Stimulated activated naive CD4-positive, alpha-beta T cell (primary cell): ENCODE results near the gene C11orf21.

Experiments used
- DNase-seq, 6 experiments: peaks; one replicate each; lab custom pipeline; 2025; lab: John Stamatoyannopoulos, UW

The C11orf21 gene

DNA sequence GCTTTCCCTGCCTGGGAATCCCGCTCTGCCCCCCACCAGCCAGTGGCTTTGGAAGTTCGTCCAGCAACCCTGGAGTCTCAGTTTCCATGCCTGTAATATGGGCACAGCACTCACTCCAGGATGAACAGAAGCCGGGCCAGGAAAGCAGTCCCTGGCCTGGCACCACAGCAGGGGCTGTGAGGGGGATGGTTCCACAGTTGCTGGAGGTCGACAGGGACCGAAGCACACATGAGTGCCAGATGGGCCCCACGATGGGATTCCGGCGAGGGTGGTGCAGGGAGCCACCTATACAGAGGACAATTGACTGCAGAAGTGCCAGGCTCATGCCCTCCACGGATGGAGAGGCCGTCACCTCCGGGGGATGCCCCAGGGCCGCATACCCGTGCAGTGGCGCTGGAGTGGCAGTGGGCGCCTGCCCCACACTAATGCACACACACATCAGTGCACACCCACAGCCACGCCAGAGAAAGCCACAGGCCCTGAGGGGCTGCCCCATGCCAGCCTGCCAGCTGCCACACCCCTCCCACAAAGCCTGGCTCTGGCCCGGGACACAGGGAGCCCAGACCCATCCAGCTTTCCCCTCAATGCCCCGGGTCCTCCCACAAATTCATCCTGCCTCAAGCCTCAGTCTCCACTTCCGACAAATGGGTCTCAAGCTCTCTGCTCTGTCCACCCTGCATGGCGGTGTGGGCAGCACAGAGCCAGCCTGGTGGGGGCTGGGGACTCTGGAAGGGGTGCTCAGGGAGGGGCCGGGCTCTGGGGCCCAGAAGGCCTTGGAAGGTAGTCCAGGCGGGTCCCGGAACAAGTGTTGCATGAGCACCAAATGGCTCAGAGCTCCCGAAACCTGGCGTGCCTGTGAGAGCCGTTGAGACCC is 41.0 kb downstream of the C11orf21 start:
- no peak for DNase-seq

DNA sequence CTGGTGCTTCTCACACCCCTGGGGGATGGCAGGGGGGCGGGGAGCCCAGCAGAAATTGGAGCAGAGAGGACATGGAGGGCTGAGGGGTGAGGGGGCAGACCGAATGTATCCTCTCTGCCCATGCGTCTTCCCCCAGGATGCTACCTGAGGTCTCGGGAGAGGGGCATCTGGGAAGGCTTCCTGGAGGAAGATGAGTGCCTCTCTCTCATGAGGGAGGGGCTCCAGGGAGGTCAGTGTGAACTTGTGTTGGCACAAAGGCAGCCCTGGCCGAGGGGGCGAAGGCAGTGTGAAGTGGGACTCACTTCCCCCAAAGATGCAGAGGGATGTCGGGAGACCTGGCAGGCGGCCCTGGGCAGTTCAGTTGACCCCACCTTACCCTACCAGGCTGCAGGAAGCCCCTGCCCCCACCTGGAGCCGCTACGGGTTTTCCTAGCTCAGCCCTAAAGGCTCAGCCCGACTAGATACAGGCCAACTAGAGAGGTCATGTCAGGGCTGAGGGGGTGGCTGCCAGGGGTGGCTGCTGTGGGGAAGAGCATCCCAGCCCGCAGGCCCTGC is 41.7 kb downstream of the C11orf21 start:
- no peak for DNase-seq

DNA sequence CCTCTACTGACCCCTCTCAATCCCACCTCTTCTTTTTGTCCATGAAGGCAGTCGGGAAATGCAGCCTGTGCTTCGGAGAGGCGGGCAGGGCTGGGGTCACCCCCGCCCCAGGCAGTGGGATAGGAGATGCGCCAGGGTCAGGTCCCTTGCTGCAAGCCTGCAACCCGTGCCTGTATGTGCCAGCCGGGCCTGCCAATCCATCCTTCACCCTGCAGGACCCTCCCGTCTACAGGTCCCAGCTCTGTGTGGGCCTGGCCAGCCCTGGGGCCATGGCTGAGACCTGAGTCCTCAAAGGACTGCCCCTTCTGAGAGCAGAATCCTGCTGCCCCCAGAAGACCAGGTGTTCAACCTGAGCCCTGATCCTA is 42.3 kb downstream of the C11orf21 start:
- no peak for DNase-seq

DNA sequence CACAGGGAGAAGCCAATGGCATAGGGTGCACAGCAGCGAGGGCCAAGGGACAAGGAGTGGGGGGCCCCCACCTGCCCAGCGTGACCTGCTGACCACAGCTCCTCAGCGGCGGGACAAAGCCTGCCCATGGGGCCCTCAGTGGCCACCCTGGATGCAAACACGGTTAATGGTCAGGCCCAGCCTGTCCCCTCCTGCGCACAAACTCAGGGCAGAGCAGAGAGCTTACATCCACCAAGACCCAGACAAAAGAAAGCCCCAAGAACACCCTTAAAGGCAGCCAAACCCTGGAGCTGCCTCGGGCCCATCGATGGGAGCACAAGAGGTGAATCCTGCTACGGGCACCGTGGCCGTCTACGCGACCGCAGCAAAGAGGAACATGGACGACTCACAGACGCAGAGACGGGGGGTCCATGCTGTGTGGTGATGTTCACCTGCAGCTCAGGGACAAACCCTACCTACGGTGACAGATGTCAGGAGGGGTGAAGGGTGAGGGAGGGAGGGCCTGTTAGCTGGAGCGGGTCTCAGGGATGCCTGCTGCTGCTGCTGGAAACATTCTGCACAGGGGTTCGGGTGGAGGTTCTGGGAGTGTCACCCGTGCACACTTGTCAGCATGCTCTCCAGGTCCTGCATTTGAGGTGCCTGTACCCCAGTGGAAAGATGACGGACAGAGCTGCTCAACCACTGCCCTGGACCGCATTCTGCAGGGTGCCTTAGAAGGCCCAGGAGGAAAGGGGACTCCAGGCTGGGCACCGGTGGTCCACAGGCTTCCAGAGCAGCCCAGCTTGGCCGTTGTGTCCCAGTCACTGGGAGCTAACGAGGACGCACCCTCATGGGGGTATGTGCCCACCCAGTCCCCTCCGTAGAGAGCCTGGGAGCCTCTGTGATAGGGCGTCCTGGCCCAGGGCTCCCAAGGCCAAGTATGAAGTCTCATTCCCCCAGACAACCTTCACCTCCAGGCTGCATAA is 42.9 kb downstream of the C11orf21 start:
- DNase-seq, result no peak

DNA sequence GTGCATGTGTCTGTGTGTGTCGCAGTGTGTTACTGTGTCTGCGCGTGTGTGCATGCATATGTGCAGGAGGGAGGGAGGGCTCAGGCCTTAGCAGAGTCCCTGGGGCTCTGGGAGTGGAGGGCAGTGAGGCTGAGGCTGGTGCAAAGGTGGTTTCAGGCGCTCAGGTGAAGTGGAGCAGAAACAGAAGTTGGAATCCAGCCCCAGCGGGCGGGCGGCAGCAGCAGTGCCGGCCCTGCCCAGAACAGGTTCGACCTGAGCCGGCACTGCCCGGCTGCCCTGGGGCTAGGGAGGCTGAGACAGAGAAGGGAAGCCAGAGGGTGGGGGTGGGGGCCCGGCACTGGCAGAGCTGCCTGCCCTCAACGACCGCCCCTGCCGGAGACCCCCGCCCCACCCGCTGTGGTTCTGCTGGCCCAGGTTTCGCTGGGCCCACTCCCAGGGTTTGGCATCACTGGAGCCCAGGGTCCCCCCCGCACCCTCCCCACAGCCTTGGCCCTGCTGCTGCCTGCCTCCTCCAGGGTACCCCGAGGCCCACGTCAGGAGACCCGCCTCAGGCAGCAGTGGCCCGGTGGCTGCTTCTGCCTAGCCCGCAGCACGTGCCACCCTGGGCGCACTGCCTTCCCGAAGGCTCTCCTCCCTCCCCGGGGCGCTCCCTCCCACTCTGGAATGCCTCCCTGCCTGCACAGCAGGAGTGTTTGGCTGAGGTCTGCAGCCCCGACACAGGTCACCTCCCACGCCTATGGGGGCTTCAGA is 44.6 kb downstream of the C11orf21 start:
- DNase-seq, result no peak

DNA sequence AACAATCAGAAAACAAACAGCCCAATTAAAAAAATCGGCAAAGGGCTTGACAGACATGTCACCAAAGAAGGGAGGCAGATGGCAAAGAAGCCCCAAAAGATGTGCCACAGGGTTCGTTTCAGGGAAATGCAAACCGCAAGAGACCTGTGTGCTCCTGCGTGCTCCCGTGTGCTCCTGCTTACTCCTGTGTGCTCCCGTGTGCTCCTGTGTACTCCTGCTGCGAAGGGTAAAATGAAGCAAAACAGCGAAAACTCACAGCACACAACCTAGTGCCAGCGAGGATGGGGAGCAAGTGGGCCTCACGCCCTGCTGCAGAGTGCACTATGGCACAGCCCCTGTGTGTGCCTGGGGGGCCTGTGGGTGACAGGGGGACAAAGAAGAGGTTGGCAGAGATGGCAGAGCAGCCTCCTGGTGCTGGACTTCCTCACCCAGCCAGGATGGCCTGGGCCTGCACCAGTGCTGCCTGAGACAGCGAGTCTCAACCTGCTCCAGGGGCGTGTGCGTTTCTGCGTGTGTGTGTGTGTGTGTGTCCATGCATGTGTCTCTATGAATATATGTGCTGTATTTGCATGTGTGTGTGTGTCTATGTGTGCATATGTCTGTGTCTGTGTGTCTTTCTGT is 45.3 kb downstream of the C11orf21 start:
- no peak for DNase-seq

DNA sequence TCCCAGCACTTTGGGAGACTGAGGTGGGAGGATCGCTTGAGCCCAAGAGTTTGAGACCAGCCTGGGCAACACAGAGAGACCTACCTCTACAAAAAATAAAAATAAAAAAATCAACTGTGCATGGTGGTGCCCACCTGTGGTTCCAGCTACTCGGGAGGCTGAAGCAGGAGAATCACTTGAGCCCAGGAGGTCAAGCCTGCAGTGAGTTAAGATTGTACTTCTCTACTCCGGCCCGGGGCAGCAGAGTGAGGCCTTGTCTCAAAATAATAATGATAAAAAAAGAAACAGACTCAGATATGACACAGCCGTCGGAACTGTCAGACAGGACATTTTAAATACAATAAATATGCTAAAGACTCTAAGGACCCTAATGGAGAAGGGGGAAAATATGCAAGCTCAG is 49.7 kb downstream of the C11orf21 start:
- DNase-seq, result no peak

DNA sequence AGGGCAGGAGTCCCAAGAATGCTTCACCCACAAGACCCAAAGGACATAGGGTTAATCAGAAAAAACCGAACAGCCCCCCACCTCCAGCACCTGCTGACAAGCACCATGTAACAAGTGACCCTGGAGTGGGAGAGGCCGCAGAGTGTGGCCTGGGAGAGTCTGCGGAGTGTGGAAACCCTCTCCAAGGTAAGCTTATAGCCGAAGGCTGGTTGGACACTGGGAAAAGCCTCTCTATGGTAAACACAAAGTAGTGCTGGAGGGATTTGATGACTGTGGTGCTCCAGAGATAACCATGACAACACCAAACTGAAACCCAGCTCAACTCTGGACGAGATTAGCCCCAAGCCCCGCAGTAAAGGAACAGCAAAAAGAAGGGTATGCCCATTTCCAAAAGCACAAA is 50.6 kb downstream of the C11orf21 start:
- DNase-seq, result no peak

DNA sequence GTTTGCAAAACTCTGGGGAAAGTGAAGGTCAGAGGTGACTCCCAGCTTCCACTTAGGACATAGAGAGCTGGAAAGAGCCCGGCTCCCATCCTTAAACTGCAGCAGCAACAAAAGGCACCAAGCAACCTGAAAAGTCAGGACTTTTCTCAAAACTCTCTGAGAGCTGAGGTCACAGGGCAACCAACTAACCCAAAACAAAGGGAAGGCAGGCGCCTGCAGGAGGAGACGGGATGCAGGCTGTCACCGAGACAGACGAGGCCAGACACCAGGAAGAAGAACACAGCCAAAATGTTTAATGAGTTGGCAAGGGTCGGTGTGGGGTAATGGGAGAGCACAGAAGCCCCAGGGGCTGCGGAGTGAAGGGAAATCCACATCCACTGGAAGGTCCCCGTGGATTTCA is 51.2 kb downstream of the C11orf21 start:
- no peak for DNase-seq

DNA sequence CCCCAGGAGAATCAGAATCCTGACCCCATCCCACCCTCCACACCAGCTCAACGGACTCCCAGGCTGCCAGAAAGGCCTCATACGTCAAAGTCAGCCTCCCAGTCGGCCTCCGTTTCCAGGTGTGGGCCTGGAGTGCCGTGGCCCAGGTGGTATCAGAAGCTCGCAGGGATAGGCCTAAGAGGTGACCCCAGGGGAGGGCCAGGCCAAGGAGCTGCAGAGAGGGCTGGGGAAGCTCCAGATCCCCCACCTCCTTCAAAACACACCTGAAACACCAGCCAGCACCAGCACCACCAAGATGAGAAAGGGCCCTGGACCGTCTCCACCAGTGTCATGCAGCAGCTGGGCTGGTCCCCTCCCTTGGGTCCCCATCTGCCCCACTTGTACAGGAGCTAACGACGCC is 51.7 kb downstream of the C11orf21 start:
- DNase-seq, result no peak

DNA sequence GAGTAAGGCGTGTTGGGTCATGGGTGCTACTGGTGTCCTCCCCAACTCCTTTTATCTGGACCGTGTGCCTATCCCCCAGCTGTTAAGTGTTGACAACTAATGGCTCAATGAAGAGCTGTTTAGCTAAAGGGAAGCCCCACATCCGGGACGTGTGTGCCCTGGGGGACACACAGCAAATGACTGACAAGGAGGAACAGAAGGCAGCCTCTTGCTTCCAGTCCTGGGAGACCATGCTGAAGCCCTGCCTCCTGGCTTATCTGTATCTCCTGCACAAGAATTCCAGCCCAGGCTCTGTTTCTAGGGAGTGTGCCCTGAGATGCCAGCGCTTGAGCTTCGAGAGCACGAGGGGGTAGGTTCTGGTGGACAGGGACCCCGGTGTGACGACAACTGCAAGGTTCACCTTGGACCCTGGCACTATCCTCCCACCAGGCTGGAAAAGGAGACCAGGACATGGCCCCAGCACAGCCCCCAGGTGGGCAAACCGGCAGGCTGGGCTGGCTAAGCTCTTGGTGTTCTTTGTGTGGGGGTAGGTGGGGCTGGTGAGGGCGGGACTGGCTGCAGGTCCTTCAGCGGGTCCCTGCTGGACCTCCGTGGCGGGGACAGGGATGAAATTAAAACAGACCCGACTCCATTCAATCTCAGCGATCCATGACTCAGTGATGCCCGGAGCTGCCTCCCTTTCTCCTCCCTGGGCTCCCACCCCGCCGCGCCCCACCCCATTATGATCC is 52.4 kb downstream of the C11orf21 start:
- no peak for DNase-seq

DNA sequence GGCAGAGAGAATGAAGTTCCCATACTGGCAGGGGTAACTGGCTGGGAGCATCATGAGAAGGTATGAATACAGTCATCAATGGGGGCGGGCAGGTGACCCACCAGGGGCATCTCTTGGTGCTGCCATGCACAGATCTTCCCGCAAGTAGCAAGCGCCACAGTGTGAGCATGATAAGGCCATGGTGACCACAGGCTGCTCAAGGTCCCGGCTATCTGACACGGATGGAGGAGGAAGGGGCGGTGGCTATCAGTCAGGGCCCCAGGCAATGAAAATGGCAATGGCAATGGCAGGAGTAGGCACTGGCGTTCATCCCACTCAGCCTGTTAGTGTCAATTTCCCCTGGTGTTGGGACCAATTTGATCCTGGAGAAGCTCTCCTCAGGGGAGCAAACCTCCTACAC is 53.0 kb downstream of the C11orf21 start:
- no peak for DNase-seq

DNA sequence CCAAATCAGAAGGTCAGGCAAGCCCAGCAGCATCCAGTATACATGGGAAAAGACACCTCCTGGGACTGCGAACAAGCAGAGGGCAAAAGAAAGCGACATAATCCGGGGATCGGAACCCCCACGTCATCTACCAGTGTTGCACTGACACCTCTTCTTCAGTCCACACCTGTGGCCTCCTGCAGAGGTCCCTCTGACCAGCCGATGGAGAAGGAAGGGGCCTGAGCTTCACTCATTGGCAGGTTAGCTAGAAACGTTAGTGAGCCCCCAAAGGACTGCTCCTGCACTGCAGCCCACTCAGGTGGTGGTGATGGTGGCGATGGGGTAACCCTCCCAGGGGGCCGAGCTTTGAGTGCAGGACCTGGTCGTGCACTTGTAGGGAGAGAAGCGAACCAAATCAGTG is 53.5 kb downstream of the C11orf21 start:
- no peak for DNase-seq

DNA sequence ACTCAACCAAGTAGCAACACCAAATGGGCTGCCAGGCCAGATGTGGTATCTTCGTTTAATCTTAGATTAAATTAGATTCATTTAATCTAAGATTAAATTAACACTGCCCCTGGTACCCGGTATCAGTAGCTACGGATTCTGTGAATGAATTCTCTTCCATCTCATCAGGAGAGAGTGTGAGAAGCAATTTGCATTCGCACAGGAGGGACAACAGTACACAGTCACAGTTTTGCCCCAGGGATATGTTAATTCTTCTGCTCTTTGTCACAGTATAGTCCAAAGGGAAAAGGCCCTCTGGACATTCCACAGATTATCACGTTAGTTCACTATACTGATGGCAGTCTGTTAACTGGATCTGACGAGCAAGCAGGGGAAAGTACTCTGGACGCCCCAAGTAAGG is 54.2 kb downstream of the C11orf21 start:
- no peak for DNase-seq
